Measurements from ENCODE around the gene LMNA.
"Not testable (repeated sequence)": the region's sequence is repeated elsewhere in the genome, so short reads cannot be mapped to it uniquely, and the experiment has no call there.

The LMNA gene

GRCh38 chr1:156111355-156111962, 3.1 kb upstream of the LMNA start:
- in situ Hi-C loops (cut with HindIII; ENCODE audit: low sequenced_read_pairs) = no loop called here
- no peak overlapping the region for H3K4me3 ChIP-seq (ENCODE audit: low read depth, low read length)
- TF ChIP-seq CTCF (IDR thresholded peaks at IDR 0.05; ENCODE audit: low read depth, low read length) = no peak
- DNase-seq (ENCODE audit: low read depth, low spot score) = no peak

- DNase-seq (ENCODE audit: low read depth, low spot score) = no peak
- TF ChIP-seq CTCF (IDR thresholded peaks at IDR 0.05; ENCODE audit: low read depth, low read length) = no peak
- in situ Hi-C loops (cut with HindIII; ENCODE audit: low sequenced_read_pairs) = no loop called here
- H3K4me3 ChIP-seq (ENCODE audit: low read depth, low read length) = no peak overlapping the region
Measured at GRCh38 chr1:156112276-156113137, 2.0 kb upstream of the LMNA start.

- H3K4me3 ChIP-seq (ENCODE audit: low read depth, low read length) = no peak overlapping the region
- in situ Hi-C loops (cut with HindIII; ENCODE audit: low sequenced_read_pairs) = no loop called here
- DNase-seq (ENCODE audit: low read depth, low spot score) = peak; percentile 54
- TF ChIP-seq CTCF (IDR thresholded peaks at IDR 0.05; ENCODE audit: low read depth, low read length) = no peak
Measured at GRCh38 chr1:156113282-156113950, 1.1 kb upstream of the LMNA start.

GRCh38 chr1:156114919-156115513, 505 bp downstream of the LMNA start:
- no peak for DNase-seq (ENCODE audit: low read depth, low spot score)
- TF ChIP-seq CTCF (IDR thresholded peaks at IDR 0.05; ENCODE audit: low read depth, low read length) = no peak
- H3K4me3 ChIP-seq (ENCODE audit: low read depth, low read length) = peak overlapping the region; percentile 94
- in situ Hi-C loops (cut with HindIII; ENCODE audit: low sequenced_read_pairs) = no loop called here

GRCh38 chr1:156115514-156116374, 1.2 kb downstream of the LMNA start:
- in situ Hi-C loops (cut with HindIII; ENCODE audit: low sequenced_read_pairs) = no loop called here
- no peak for TF ChIP-seq CTCF (IDR thresholded peaks at IDR 0.05; ENCODE audit: low read depth, low read length)
- peak overlapping the region; percentile 94 for H3K4me3 ChIP-seq (ENCODE audit: low read depth, low read length)
- DNase-seq (ENCODE audit: low read depth, low spot score) = peak; percentile 66

- in situ Hi-C loops (cut with HindIII; ENCODE audit: low sequenced_read_pairs); DNase-seq (ENCODE audit: low read depth, low spot score): not testable (repeated sequence)
- H3K4me3 ChIP-seq (ENCODE audit: low read depth, low read length) = peak overlapping the region; percentile 94
Measured at GRCh38 chr1:156116731-156117130, 2.2 kb downstream of the LMNA start.

Data from astrocyte of the spinal cord (primary cell).